GM19467 (cell line): Measurements from ENCODE around the gene AFF3.

Experiments
- ATAC-seq: cut with Tn5 transposase; IDR thresholded peaks from one replicate; pipeline ENCODE4 v1.9.1; 2021; ENCODE audit warnings: mild to moderate bottlenecking, moderate library complexity; ENCODE audit not compliant: unreplicated experiment

Gene AFF3

GRCh38 chr2:99862566-99862965 lies 279.8 kb downstream of the AFF3 start:
- ATAC-seq: no peak

- no peak for ATAC-seq
Observed at GRCh38 chr2:99861376-99861760, 281.0 kb downstream of the AFF3 start.

- no peak for ATAC-seq
Observed at GRCh38 chr2:99860720-99861375, 281.5 kb downstream of the AFF3 start.

- no peak for ATAC-seq
Observed at GRCh38 chr2:99858951-99859596, 283.3 kb downstream of the AFF3 start.

- ATAC-seq: no peak
Observed at GRCh38 chr2:99857867-99858444, 284.4 kb downstream of the AFF3 start.

GRCh38 chr2:99857372-99857771 lies 285.0 kb downstream of the AFF3 start:
- no peak for ATAC-seq

- ATAC-seq: no peak
Observed at GRCh38 chr2:99856119-99856518, 286.3 kb downstream of the AFF3 start.

GRCh38 chr2:99854236-99854852 lies 288.0 kb downstream of the AFF3 start:
- ATAC-seq: no peak

- ATAC-seq: no peak
Observed at GRCh38 chr2:99852956-99853355, 289.4 kb downstream of the AFF3 start.

- ATAC-seq: no peak
Observed at GRCh38 chr2:99852376-99852934, 289.9 kb downstream of the AFF3 start.

GRCh38 chr2:99851811-99852210 lies 290.6 kb downstream of the AFF3 start:
- no peak for ATAC-seq

- ATAC-seq: no peak
Observed at GRCh38 chr2:99851089-99851488, 291.3 kb downstream of the AFF3 start.

- no peak for ATAC-seq
Observed at GRCh38 chr2:99850084-99850710, 292.2 kb downstream of the AFF3 start.

- ATAC-seq: no peak
Observed at GRCh38 chr2:99846462-99847107, 295.8 kb downstream of the AFF3 start.

- ATAC-seq: no peak
Observed at GRCh38 chr2:99845296-99845695, 297.1 kb downstream of the AFF3 start.

- ATAC-seq: no peak
Observed at GRCh38 chr2:99842451-99842850, 299.9 kb downstream of the AFF3 start.

GRCh38 chr2:99841749-99842148 lies 300.6 kb downstream of the AFF3 start:
- no peak for ATAC-seq

GRCh38 chr2:99840831-99841230 lies 301.6 kb downstream of the AFF3 start:
- no peak for ATAC-seq

GRCh38 chr2:99836690-99837605 lies 305.4 kb downstream of the AFF3 start:
- no peak for ATAC-seq

GRCh38 chr2:99834426-99834825 lies 308.0 kb downstream of the AFF3 start:
- ATAC-seq: no peak
